HG02642 (cell line): Measurements from ENCODE around the gene PACS2.
"Not testable (repeated sequence)": the region's sequence is repeated elsewhere in the genome, so short reads cannot be mapped to it uniquely, and the experiment has no call there.

Experiments used
- ATAC-seq: cut with Tn5 transposase; IDR thresholded peaks from one replicate; pipeline ENCODE4 v1.9.1; 2021; ENCODE audit warnings: mild to moderate bottlenecking; ENCODE audit not compliant: unreplicated experiment, poor library complexity

The PACS2 gene

GRCh38 chr14:105287249-105288102, 27.1 kb upstream of the PACS2 start:
- ATAC-seq, result no peak

GRCh38 chr14:105288936-105289335, 25.6 kb upstream of the PACS2 start:
- ATAC-seq, result not testable (repeated sequence)

- ATAC-seq, result no peak
These were observed 23.8 kb upstream of the PACS2 start for GRCh38 chr14:105290621-105291346.

GRCh38 chr14:105292826-105293711, 21.5 kb upstream of the PACS2 start:
- ATAC-seq, result peak; percentile 24

GRCh38 chr14:105294142-105294597, 20.4 kb upstream of the PACS2 start:
- ATAC-seq, result peak; percentile 52

GRCh38 chr14:105297311-105297710, 17.2 kb upstream of the PACS2 start:
- not testable (repeated sequence) for ATAC-seq

- peak; percentile 22 for ATAC-seq
These were observed 14.7 kb upstream of the PACS2 start for GRCh38 chr14:105299654-105300541.

GRCh38 chr14:105300542-105301102, 13.9 kb upstream of the PACS2 start, which contains the start of gene BRF1:
Gene BRF1 (minus strand): TSS chr14:105301001. CDS start chr14:105300629, 372 bp downstream.
- peak; percentile 88 for ATAC-seq

GRCh38 chr14:105301103-105301914, 13.2 kb upstream of the PACS2 start:
- peak; percentile 61 for ATAC-seq

GRCh38 chr14:105301915-105302249, 12.7 kb upstream of the PACS2 start:
- not testable (repeated sequence) for ATAC-seq

- no peak for ATAC-seq
These were observed 10.6 kb upstream of the PACS2 start for GRCh38 chr14:105303949-105304348.

- no peak for ATAC-seq
These were observed 10.0 kb upstream of the PACS2 start for GRCh38 chr14:105304565-105304964.

- ATAC-seq, result no peak
These were observed 9.2 kb upstream of the PACS2 start for GRCh38 chr14:105305345-105305744.

GRCh38 chr14:105305791-105306190, 8.8 kb upstream of the PACS2 start:
- ATAC-seq, result no peak

GRCh38 chr14:105307052-105307727, 7.4 kb upstream of the PACS2 start:
- no peak for ATAC-seq

GRCh38 chr14:105309371-105309770, 5.2 kb upstream of the PACS2 start:
- ATAC-seq, result no peak

- no peak for ATAC-seq
These were observed 2.7 kb upstream of the PACS2 start for GRCh38 chr14:105311838-105312237.

GRCh38 chr14:105312973-105313372, 1.6 kb upstream of the PACS2 start:
- ATAC-seq, result no peak
